GM21786 (cell line): Measurements from ENCODE around the gene MRPL10.

Experiments
- ATAC-seq: cut with Tn5 transposase; IDR thresholded peaks from one replicate; pipeline ENCODE4 v1.9.1; 2021; ENCODE audit not compliant: unreplicated experiment

Gene MRPL10

GRCh38 chr17:47860386-47860785 is 29.0 kb upstream of the MRPL10 start:
- no peak for ATAC-seq

DNA sequence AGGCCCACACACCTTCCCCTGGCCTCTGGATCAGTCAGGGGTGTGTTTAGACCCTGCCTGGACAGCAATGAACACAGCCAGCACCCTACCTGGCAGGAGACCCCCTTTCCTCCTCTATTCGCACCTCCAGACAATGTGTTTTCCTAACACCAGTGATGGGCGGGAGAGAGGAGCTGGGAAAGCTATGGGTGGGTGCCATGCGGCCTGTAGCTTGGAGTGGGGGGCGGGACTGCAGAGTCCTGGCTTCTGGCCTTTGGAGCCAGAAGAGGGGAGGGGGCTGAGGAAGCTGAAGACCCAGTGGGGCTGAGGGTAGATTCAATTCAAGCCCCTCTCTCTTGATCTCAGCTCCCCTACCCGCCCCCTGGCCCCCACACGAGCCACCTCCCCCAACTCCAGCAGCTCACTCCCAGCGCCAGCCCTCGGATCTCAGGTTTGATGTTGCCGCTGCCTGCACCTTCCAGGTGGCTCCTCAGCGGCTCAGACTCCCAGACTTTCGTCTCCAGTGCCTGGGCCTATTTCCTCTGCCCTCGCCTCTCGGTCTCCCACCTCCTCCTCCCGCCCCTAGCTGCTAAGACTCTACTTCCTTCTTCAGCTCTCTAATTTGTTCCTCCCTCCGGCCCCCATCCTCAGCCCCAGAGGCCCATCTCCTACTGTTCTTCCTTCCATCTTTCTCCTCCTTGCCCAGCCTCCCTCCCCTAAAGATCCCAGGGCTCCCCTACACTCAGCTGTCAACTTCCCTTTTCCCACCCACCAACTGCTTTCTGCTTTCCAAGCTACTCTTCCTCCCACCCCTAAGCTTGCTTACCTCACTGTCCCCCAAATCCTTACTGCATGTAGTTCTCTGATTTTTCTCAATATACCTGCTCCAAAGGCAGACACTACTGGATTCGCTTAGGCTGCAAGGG is 26.5 kb upstream of the MRPL10 start:
- ATAC-seq: no peak

DNA sequence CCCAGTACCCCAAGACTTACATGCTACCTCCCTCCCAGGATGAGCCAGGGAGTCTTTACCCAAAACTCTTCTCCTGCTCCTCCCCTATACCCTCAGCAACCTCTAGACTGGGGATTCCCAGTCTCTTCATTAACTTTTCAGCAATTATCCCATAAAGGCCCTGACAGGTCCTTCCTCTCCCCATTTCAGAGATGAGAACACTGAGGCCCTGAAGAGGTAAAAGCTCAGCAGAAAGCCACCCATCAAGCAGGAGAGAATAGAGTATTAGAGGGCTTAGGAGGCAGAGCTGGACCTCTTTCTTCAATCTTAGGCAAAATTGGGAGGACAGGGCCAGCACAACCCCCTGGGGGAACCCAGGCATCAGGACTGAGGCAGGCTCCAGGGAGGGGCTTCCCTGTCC is 25.5 kb upstream of the MRPL10 start:
- no peak for ATAC-seq

- no peak for ATAC-seq
Observed at GRCh38 chr17:47855737-47856136, 24.4 kb upstream of the MRPL10 start.

- ATAC-seq: no peak
Observed at GRCh38 chr17:47853616-47854015, 22.3 kb upstream of the MRPL10 start.

DNA sequence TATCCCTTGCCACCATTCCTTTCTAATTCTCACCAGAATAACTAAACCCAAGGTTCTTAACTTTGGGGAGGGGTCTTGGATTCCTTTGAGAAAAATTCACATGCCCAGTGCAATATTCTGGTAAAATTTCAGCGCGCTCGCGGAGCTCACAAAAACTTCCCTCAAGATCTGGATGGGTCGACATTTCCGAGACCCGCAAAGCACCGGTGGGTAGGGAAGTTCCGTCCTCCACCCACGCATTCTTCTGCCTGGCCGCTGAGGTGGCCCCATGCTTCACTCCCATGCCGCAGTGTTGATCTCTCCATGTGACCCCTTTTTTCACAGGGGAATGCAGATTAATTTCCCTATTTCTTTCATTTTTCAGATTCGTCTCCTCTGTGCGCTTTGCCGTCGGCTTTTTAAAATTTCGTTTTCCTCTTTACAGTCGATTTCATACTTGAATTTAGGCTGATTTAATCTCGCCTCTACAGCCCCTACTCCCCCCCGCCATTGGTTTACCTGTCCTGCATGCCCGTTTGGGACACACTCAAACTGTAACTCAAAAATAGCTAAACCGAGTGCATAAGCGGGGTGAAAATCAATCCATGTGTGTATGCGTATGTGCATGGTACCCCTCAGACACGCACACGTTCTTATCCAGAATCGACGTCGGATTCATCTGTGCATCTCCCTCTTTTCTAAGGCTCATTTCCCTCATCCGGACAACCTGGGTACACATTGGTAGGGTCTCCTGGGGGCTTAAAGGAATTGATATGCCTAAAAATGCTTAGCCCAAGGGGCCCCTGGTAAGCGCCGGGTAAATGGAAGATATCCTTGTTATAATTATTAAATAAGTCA is 21.0 kb upstream of the MRPL10 start:
- ATAC-seq: no peak

DNA sequence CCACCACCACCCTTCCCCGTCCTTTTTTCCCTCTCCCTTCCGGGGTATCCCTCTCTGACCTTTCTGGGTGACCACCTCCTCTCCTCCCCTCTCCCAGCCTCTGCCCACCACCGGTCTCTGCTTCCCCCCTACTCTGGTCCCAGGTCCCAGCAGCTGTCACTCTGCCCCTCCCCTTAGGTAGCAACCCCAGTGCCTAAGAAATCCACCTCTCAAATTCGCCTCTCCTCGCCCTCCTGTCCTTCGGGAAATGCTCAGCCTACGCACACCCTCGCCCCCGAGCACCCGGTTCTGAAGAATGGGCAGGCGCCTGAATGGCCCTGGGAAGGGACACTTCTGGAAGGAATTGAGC is 20.4 kb upstream of the MRPL10 start:
- no peak for ATAC-seq

DNA sequence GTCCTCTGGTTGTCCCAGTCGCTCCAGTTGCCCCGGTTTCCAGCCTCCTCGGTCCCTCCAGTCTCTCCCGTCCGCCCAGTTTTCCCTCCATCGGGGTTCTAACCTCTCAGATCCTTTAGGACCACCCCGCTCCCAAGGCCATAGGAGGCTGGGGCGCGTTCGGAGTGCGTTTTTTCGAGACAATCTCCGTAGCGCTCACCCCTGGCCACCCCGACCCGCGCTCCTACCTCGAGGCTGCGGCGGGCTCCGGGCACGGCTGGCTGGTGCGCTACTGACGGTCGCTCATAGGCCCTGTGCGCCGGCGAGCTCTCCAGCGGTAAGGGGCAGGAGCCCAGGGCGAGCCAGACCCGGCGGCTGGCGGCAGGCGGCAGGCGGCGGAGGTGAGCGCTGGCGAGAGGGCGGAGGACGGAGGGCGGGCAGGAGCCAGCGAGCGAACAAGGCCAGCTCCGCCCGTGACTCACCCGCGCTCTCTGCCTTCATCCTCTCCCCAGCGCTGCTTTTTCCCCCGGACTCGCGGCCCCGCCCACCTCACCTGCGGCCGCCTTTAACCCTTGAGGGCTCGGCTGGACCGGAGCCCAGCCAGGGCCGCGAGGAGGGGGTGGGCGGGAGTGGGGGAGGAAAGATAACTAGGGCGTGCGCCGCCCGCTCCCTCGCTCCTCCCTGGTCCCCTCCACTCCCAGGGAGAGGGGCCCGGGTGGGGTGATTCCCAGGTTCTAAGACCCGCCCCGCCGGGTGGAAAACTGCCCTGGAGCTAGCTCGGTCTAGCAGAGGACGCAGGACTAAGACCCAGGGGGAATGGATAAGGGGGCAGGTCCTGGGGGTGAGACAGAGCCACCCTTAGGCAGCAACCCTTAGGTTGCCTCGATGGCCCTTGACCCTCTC is 19.6 kb upstream of the MRPL10 start, which contains the start of gene SP6:
SP6 (minus strand) TSS at position 472 of the 882 bp plus-strand sequence. CDS start 2,734 bp downstream, outside the sequence.
- no peak for ATAC-seq

DNA sequence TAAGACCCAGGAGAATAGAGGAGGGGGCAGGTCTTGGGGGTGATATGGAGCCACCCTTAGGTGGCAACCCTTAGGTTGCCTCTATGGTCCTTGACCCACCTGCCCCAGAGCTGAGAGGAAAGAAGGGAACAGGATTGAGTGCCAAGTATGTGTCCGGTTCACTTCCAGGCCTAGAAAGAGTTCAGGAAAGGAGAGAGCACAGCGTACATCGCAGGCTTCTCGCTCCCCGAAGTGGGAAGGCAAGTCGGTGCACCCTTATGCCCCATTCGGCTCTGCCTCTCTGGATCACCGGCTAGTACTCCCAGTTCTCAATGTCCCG is 19.0 kb upstream of the MRPL10 start:
- ATAC-seq: no peak

GRCh38 chr17:47848198-47848513 is 16.8 kb upstream of the MRPL10 start:
- no peak for ATAC-seq

DNA sequence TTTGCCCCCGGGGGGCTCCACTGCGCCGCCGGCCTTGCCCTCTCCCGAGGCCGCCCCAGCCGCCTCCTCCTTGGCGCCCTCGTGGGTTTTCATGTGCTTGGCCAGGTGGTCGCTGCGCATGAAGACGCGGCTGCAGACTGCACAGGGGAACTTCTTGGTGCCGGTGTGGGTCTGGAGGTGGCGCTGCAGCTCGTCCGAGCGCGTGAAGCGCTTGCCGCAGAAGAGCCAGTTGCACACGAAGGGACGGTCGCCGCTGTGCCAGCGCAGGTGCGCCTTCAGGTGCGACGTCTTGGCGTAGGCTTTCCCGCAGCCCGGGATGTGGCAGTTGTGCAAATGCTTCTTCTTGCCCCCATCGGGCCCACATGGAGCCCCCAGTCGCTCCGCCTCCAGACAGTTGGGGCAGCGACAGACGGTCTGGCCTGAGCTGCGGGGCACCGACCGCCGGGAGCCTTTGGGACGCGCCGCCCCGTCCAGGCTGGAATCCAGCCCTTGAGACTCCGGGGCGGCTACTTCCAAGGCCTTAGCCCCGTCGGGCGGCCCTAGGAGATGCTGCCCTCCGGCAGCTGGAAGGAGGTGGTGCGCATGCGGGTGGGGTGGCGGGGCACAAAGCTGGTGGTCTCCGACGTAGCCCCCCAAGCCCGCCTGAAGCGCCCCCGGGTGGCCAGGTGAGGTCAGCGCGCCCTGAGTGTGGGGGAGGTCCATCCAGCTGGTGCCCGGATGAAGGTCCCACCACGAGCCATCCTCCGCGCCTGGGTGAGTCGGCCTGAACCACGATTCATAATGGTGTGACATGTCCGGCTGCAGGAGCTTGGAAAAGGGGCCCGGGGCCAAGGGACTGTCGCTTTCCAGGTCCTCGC is 16.2 kb upstream of the MRPL10 start:
- ATAC-seq: no peak

DNA sequence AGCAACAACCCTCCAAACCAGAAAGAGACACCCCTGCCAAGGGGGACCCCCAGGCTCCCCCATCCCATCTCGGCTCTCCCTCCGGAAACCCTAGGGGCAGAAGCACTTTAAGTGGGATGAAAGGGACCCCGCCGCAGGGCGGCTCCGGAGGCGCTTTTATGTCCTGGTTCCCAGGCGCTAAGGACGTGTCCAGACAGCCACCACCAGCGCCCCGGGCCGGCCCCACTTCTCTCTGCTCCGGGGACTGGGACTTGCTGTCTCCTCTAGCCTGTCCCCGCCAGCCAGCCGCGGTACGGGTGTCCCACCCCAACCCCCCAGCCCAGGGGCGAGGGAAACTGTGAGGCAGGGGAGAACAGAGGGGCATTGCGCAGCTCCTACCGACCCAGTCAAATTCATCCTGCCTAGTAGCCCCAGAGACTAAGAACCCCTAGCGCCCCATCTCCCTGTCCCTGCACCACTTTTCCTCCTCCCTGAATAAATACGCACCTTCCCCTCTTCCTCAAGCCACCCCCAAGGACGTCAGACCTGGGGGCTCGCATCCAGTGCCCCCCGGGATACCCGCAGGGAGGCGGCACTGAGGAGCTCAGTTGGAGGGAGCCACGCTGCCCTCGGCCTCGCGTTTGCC is 15.5 kb upstream of the MRPL10 start:
- no peak for ATAC-seq

GRCh38 chr17:47845716-47846075 is 14.4 kb upstream of the MRPL10 start:
- no peak for ATAC-seq

DNA sequence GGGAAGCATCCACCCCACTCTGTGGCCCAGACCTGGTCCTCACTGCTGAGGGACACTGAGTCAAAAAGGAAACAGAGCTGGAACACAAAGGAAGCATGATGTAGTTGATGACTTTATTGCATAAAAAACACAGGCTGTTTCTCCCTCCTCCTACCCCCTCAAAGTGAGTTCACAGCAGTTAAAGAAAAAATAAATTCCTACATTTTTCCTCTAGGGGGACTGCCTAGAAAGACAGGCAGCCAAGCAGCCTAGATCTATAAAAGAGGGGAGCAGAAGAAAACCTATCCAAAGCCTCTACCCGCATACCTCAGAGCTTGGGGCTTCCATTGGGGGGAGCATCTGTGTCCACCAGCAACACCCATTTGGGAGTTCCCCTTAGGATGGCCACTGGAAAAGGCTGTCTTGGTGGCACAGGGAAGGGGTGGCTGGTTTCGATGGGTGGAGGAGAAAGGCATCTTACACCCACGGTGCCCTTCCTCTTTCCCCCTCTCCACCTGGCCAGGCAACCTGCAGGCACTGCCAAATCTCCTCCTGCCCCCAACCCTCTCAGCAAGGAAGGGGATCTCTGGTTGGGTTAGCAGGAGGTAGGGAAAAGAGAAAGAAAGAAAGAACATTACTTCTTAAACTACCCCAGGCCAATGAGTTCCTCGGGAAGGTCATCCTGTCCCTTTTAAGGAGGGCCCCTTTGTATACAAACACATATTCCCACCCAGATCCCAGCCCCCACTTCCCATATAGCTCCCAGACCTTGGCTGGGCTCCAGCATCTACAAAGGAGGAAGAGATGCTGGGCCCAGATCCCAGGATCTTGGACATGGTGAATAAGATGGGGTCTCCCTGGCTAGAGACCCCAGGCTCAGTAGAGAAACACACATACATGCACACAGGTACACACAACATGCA is 13.7 kb upstream of the MRPL10 start:
- ATAC-seq: no peak

- no peak for ATAC-seq
Observed at GRCh38 chr17:47844227-47844626, 12.9 kb upstream of the MRPL10 start.

DNA sequence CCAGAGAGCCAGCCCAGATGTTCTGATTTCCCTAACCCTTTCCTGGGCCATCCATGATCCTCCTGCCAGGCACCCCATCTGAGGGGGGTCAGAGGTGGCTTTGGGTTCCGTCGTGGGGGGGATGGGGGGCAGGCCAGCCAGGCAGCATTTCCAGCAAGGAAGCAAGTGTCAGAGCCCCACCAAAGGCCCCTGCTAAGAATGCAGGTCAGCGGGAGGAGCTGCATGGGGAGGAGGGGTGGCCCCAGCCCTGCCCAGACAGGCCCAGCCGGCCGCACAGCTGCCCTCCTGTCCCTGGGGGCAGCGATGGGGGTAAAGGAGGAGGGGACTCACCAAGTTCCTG is 12.0 kb upstream of the MRPL10 start:
- ATAC-seq: no peak

DNA sequence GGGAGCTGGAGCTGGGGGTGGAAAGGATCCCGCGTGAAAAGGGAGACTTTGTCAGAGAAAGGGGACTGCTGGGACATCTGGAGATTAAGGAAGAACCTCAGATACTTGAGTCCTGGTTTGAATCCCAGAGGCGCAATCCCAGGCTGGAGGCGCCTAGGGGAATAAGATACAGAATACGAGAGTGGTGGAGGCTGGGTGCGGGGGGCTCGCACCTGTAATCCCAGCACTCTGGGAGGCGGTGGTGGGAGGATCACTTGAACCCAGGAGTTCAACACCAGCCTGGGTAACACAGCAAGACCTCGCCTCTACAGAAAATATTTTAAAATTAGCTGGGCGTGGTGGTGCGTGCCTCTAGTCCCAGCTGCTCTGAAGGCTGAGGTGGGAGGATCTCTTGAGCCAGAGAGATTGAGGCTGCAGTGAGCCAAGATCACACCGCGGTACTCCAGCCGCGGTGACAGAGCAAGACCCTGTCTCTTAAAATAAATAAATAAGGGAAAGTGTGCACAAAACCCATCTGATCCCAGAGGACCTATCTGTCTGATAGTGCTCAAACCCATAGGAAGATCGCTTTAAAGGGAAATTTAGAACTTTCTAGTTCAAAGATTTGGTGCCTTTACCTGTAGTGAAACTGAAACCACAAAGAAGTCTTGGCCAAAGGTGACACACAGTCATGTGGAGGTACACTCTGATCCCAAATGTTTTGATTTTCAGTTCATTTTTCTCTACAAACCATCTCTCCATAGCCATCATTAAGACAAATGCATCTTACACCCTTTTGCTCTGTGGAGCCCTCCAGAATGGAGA is 10.3 kb upstream of the MRPL10 start:
- ATAC-seq: no peak

DNA sequence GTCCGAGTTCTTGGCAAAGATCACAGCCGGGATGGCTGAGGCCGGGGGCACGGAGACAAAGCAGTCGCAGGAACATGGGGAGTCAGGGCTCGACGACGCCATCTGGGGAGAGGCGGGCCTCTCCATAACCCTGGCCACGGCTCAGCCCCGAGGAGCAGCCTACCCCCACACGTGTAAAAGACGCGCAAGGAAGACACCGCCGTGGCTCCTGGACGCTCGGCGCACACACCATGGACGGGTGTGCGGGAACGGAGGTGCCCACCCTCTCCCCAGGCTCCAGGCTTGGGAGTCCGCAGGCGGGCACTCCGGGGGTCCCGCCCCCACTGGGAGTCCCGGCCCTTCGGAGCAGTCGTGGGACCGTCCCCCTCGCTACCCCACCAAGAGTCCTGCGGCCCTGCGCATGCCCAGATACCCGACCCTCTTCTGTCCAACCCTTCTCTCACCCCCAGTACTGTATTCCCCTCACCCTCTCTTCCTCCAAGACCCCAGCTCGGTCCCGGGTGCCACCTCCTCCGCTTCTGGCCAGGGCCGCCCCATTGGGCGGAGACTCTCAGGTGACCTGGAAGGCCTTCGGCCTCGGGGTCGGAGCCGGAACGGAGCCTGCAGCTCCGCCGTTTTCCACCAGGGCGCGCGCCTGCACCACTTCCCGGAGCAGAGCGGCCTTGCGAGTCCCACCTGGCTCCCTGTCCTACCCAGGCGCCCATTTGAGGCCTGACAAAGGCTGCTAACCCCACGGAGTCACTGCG is 9.6 kb upstream of the MRPL10 start, which contains the start of gene SCRN2:
SCRN2 (minus strand) TSS at position 532 of the 746 bp plus-strand sequence; CDS start at position 102, 430 bp downstream.
- ATAC-seq: peak; percentile 85
